Spleen (tissue), 13 donors: ENCODE data around the gene SCN7A. TPM values are rescaled to one million over a fixed set of nuclear protein-coding genes. Genes with fewer than 3 reads are reported as not detected.

ENCODE experiments used
- DNase-seq: peaks from one replicate; pipeline ENCODE4 v3.0.0-alpha.2; 2020
- H3K27ac ChIP-seq, 8 donors: fragments of 200-600 bp; sonication (generic) in 7 of 8; 1 replicate in 4 of 8; 2 replicates in 4 of 8; pipeline versions ENCODE4 v1.5.0 to v1.8.0; 2016 to 2021; ENCODE audit warnings: inconsistent platforms in 4 of 8, mild to moderate bottlenecking in 4 of 8, moderate library complexity in 1 of 8
- H3K27me3 ChIP-seq, 7 donors: fragments of 200-600 bp; sonication (generic) in 6 of 7; replicated peaks in 1 of 7; 1 replicate in 4 of 7; 2 replicates in 3 of 7; pipeline versions ENCODE4 v1.5.0 to v1.8.0; 2016 to 2021; ENCODE audit warnings: inconsistent platforms in 3 of 7, mild to moderate bottlenecking in 1 of 7
- H3K36me3 ChIP-seq, 6 donors: fragments of 200-600 bp; sonication (generic) in 5 of 6; 1 replicate in 4 of 6; 2 replicates in 2 of 6; pipeline versions ENCODE4 v1.5.0 to v1.8.0; 2016 to 2021; ENCODE audit warnings: inconsistent platforms in 2 of 6
- H3K4me1 ChIP-seq, 6 donors: fragments of 200-600 bp; sonication (generic) in 5 of 6; 1 replicate in 3 of 6; 2 replicates in 3 of 6; pipeline versions ENCODE4 v1.5.0 to v1.8.0; 2016 to 2021; ENCODE audit warnings: inconsistent platforms in 3 of 6
- H3K4me3 ChIP-seq, 8 donors: fragments of 200-600 bp; sonication (generic) in 7 of 8; 1 replicate in 4 of 8; 2 replicates in 4 of 8; pipeline versions ENCODE4 v1.5.0 to v1.8.0; 2016 to 2021; ENCODE audit warnings: inconsistent platforms in 4 of 8, mild to moderate bottlenecking in 4 of 8, moderate library complexity in 2 of 8
- H3K9me3 ChIP-seq, 8 donors: fragments of 200-600 bp; sonication (generic) in 7 of 8; 1 replicate in 4 of 8; 2 replicates in 4 of 8; pipeline versions ENCODE4 v1.5.0 to v1.8.0; 2016 to 2021; ENCODE audit warnings: inconsistent platforms in 4 of 8
- CTCF ChIP-seq, 11 experiments: fragments of 200-600 bp in 7 of 11; fragments of 450-650 bp in 4 of 11; sonication (generic) in 4 of 11; IDR thresholded peaks in 8 of 11; conservative IDR thresholded peaks in 3 of 11; 1 replicate in 7 of 11; 2 replicates in 4 of 11; pipeline versions ENCODE4 v1.4.0 to v1.8.0; 2016 to 2021; ENCODE audit warnings: antibody characterized with exemption in 11 of 11, inconsistent platforms in 4 of 11, mild to moderate bottlenecking in 1 of 11
- POLR2A ChIP-seq, 3 donors: fragments of 450-650 bp; IDR thresholded peaks; one replicate each; pipeline ENCODE4 v1.5.1; 2017; ENCODE audit warnings: antibody characterized with exemption in 3 of 3, mild to moderate bottlenecking in 1 of 3
- POLR2AphosphoS5 ChIP-seq, 3 donors: sonication (generic); formaldehyde crosslinking; IDR thresholded peaks; one replicate each; pipeline ENCODE4 v1.5.1; 2017; ENCODE audit warnings: antibody characterized with exemption in 3 of 3
- WGBS, 5 donors: extraction: QIAGEN DNeasy Blood & Tissue Kit in 3 of 5; methylation state at CpG; one replicate each; pipeline versions ENCODE4 v1.1.5 to v1.1.7; 2013 to 2018; 5-methylcytosine and 5-hydroxymethylcytosine counted together
- intact Hi-C: fragments of 100-400 bp; cut with DNase I; formaldehyde crosslinking; loops from one replicate; pipeline ENCODE4 v1.15.0; 2023; ENCODE audit warnings: low total_unique reads
- long read RNA-seq, 2 donors: transcript quantifications; one replicate each; lab custom pipeline, GENCODE V29; 2026
- polyA plus RNA-seq, 3 donors: library from polyadenylated mRNA; stranded (reverse); fragments of 200-250 nt; gene quantifications; one replicate each; pipeline ENCODE4 v1.2.1, GENCODE V29; 2013
- total RNA-seq, 7 donors: library from RNA; depleted of rRNA in 3 of 7; stranded (reverse); fragments of >200 nt in 3 of 7; fragmentation: NEBNext Ultra II Directional in 4 of 7; extraction: Animal tissue kit (Norgen Biotek cat#: 25700) in 4 of 7; gene quantifications; one replicate each; pipeline versions ENCODE4 v1.1.0 to v1.2.1, GENCODE V29; 2016 to 2021
- donor health status: healthy with polysubstance abuse.
- donor health status: DM: no; HTN: no; CAD: no; lungs with moderate emphysema.
- donor health status: DM: no; HTN: no; CAD: no.
- donor health status: Bipolar disorder and iron deficiency.
- donor health status: healthy.
- donor health status: DM: no; HTN: no; CAD: no.
- donor health status: DM: yes; HTN: yes; CAD: no.

Gene SCN7A
- total RNA-seq (10 to 100 TPM in 1 of 7 donors, 1 to 10 TPM in 6; 1.1 to 10.6 (median 1.4) TPM), polyA plus RNA-seq (1 to 10 TPM in 1 of 3 donors, under 1 TPM in 2; 0.15 to 2.4 (median 0.55) TPM)
- long read RNA-seq, donor 1: 0 reads
- long read RNA-seq, donor 2, full-length matches to known transcripts: 1 of 1 reads
- long read RNA-seq, donor 2, partial matches to known transcripts: 0 of 1 reads
- long read RNA-seq, donor 2, other reads (novel, unspliced or antisense): 0 of 1 reads

- no peaks in the 10 kb centered on the region for H3K9me3 ChIP-seq
- no peaks in the 10 kb centered on the region for H3K36me3 ChIP-seq
- TF ChIP-seq POLR2AphosphoS5 (IDR thresholded peaks at IDR 0.05) (peak in 1 of 3 donors; percentile 54), POLR2A (IDR thresholded peaks at IDR 0.05) (no peak), CTCF (IDR thresholded peaks at IDR 0.05 in 8 of 11, conservative IDR thresholded peaks at IDR 0.05 in 3 of 11) (no peak)
- no peak within 1 kb of the TSS for H3K27ac ChIP-seq
- 12 to 34% (median 22%) methylated on average over 16 of the region's 16 CpGs for WGBS, 5 donors
- peak; percentile 69 for DNase-seq
- H3K4me3 ChIP-seq: peak within 1 kb of the TSS in 5 of 8 donors; percentile 9 to 42 (median 16)
- intact Hi-C loops: no loop called here
- no peaks in the 10 kb centered on the region for H3K4me1 ChIP-seq
- peaks cover 0 to 10% (median 0%) of the 10 kb centered on the region in 7 donors for H3K27me3 ChIP-seq
Measured at GRCh38 chr2:166494140-166494624, at the start of gene SCN7A. SCN7A (minus strand) TSS chr2:166494249; CDS start chr2:166477696, 16,553 bp downstream.

- WGBS, 5 donors: 27 to 33% (median 30%) methylated on average over 9 of the region's 9 CpGs
- H3K27ac ChIP-seq: no peak overlapping the region
- intact Hi-C loops: no loop called here
- H3K27me3 ChIP-seq: no peaks in the 10 kb centered on the region
- H3K4me3 ChIP-seq: no peak overlapping the region
- H3K4me1 ChIP-seq: peaks cover 0 to 4% (median 2%) of the 10 kb centered on the region in 6 donors
- no peaks in the 10 kb centered on the region for H3K9me3 ChIP-seq
- DNase-seq: no peak
- no peaks in the 10 kb centered on the region for H3K36me3 ChIP-seq
- TF ChIP-seq POLR2A (IDR thresholded peaks at IDR 0.05) (no peak), POLR2AphosphoS5 (IDR thresholded peaks at IDR 0.05) (no peak), CTCF (IDR thresholded peaks at IDR 0.05 in 8 of 11, conservative IDR thresholded peaks at IDR 0.05 in 3 of 11) (peak; percentile 41 to 81 (median 65))
Measured at GRCh38 chr2:166539340-166540162, 45.5 kb upstream of the SCN7A start.

- Histone ChIP-seq H3K9me3 (no peaks in the 10 kb centered on the region), H3K27ac (no peak overlapping the region), H3K4me3 (no peak overlapping the region), H3K4me1 (peaks cover 0 to 4% (median 2%) of the 10 kb centered on the region in 6 donors), H3K27me3 (no peaks in the 10 kb centered on the region), H3K36me3 (no peaks in the 10 kb centered on the region)
- no peak for DNase-seq
- intact Hi-C loops: no loop called here
- 82 to 86% (median 83%) methylated on average over 2 of the region's 2 CpGs for WGBS, 5 donors
- no peak for TF ChIP-seq POLR2AphosphoS5 (IDR thresholded peaks at IDR 0.05)
- TF ChIP-seq CTCF (IDR thresholded peaks at IDR 0.05 in 8 of 11, conservative IDR thresholded peaks at IDR 0.05 in 3 of 11): no peak
- no peak for TF ChIP-seq POLR2A (IDR thresholded peaks at IDR 0.05)
Measured at GRCh38 chr2:166536111-166536510, 42.1 kb upstream of the SCN7A start.

- Histone ChIP-seq H3K4me3 (no peak overlapping the region), H3K36me3 (no peaks in the 10 kb centered on the region), H3K27me3 (no peaks in the 10 kb centered on the region), H3K9me3 (no peaks in the 10 kb centered on the region), H3K27ac (no peak overlapping the region), H3K4me1 (no peaks in the 10 kb centered on the region)
- no peak for DNase-seq
- WGBS, 5 donors: 73 to 82% (median 81%) methylated on average over 3 of the region's 3 CpGs
- intact Hi-C loops: no loop called here
- TF ChIP-seq POLR2A (IDR thresholded peaks at IDR 0.05) (no peak), CTCF (IDR thresholded peaks at IDR 0.05 in 8 of 11, conservative IDR thresholded peaks at IDR 0.05 in 3 of 11) (no peak)
Measured at GRCh38 chr2:166521155-166521554, 27.1 kb upstream of the SCN7A start.
